COLO668 (cell line): Measurements from ENCODE around the gene HM13.
"Not testable (repeated sequence)": the region's sequence is repeated elsewhere in the genome, so short reads cannot be mapped to it uniquely, and the experiment has no call there.

Experiments
- DNase-seq: peaks from one replicate; lab custom pipeline; 2025; ENCODE audit not compliant: unreplicated experiment; lab: John Stamatoyannopoulos, UW

The HM13 gene, protein sequence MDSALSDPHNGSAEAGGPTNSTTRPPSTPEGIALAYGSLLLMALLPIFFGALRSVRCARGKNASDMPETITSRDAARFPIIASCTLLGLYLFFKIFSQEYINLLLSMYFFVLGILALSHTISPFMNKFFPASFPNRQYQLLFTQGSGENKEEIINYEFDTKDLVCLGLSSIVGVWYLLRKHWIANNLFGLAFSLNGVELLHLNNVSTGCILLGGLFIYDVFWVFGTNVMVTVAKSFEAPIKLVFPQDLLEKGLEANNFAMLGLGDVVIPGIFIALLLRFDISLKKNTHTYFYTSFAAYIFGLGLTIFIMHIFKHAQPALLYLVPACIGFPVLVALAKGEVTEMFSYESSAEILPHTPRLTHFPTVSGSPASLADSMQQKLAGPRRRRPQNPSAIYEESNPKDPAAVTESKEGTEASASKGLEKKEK

DNA sequence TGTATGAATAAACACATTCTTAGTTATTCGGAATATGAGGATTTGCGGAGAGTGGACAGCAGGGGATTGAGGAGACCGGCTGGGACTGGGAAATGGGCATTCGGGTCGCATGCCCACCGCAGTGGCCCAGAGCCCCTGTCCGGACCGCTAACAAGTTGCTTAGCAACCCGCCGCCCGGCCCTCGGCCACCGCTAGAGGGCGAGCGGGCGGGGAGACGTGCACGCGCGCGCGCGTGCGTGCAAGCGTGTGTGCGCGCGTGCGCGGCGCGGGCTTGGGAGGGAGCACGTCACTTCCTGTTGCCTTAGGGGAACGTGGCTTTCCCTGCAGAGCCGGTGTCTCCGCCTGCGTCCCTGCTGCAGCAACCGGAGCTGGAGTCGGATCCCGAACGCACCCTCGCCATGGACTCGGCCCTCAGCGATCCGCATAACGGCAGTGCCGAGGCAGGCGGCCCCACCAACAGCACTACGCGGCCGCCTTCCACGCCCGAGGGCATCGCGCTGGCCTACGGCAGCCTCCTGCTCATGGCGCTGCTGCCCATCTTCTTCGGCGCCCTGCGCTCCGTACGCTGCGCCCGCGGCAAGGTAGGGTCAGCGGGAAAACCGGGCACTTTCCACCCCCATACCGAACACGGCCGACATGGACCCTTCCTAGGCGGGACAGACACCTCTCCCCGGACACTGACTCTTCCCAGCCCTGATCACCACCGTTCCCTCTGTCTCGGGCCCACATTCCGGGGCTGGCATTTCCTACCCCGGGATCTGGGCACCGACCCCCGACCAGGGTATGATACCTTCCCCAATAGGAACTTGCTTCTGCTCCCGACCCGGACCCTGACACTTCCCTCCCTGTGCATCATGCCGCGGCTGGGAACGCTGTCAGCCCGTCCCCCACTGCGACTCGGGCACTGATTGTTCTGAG, at the start of gene HM13:
Gene HM13, plus strand, starts transcription at position 289 of the 918 bp plus-strand sequence. Its CDS starts 110 bp downstream, at position 399.
- peak; percentile 98 for DNase-seq

DNA sequence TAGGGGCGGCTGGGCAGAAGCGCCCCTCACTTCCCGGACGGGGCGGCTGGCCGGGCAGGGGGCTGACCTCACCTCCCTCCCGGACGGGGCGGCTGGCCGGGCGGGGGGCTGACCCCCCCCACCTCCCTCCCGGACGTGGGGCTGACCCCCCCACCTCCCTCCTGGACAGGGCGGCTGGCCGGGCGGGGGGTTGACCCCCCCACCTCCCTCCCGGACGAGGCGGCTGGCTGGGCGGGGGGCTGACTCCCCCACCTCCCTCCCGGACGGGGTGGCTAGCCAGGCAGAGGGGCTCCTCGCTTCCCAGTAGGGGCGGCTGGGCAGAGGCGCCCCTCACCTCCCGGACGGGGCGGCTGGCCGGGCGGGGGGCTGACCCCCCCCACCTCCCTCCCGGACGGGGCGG, 43.3 kb upstream of the HM13 start:
- not testable (repeated sequence) for DNase-seq

DNA sequence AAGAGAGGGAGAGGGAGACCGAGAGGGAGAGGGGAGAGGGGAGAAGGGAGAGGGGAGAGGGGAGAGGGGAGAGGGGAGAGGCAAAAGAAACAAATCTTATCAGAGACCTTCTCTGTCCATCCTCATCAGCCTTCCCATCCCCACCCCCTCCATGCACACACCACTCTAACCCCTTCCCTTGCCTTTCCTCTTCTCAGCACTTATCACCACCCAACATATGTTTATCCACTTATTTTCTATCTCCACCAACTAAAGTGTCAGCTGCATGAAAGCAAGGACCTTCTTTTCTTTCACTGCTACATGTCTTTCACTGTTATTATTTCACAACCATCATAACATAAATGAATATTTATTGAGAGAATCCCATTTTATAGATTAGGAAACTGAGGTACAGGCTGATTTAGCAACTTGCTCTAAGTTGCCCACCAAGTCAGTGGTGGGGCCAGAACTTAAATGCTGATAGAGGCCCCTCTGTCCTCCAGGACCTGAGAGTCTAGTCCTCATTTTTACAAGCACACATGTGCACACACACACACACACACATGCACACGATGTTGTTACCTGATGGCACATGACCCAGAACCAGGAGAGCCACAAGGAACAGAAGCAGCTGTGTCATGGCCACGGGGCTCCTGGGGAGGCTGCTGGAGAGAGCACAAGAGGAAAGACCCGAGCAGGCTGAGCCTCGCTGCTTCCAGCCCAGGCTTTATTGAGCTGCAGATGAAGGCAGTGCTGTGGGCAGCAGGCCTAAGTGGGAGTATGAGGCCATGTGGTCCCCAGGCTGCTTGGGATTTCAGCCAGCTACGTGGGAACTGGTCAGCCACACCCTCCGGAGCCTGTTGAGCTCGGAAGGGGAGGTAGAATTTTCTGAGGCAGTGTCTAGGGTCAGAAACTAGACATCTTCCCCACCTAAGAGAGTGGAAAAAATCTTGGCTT, 41.6 kb upstream of the HM13 start:
- no peak for DNase-seq

DNA sequence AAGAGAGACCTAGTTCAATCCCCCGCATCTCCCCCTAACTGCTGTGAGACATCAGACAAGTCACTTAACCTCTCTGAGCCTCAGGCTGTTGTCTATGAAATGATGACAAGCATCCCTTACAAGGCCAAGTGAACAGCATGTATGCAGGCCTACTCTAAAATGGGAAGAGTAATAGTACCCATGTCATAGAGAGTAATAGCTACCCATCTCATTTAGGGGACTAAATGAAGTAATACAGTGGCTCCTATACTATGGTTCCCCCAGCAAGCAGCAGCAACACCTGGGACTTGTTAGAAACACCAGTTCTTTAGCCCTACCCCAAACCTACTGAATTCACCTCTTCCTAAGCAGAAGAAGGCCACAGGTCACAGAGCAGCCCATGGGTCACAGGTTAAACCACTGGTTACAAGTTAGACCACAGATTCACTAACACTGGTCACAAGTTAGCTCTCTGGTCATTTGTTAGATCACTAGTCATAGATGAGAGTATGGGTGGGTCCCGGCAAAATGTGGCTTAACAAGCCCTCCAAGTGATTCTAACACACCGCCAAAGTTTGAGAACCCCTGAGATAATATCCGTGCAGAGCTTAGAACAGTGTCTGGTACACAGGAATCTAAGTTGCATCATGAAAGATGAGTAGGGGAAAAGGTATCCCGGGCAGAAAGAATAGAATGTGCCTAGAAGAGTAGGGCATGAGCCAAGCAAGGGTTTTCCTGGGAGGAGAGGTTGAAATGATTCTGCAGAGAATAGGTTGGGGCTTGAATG, 40.7 kb upstream of the HM13 start:
- DNase-seq: no peak

DNA sequence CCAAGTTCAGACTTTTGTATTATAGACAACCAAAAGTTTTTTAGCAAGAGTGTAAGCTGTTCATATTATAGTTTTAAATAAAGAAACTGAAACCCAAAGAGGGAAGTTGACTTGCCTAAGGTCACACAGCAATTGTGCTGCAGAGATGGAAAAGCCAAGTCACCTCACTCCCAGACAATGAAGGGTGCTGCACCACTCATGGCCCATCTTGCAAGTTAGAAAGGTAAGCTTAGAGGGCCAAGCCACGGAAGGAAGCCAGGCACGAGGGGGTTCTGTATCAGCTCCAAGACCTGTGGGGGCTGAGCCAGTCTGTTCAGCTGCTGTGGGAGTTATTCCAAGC, 40.2 kb upstream of the HM13 start:
- DNase-seq: no peak

DNA sequence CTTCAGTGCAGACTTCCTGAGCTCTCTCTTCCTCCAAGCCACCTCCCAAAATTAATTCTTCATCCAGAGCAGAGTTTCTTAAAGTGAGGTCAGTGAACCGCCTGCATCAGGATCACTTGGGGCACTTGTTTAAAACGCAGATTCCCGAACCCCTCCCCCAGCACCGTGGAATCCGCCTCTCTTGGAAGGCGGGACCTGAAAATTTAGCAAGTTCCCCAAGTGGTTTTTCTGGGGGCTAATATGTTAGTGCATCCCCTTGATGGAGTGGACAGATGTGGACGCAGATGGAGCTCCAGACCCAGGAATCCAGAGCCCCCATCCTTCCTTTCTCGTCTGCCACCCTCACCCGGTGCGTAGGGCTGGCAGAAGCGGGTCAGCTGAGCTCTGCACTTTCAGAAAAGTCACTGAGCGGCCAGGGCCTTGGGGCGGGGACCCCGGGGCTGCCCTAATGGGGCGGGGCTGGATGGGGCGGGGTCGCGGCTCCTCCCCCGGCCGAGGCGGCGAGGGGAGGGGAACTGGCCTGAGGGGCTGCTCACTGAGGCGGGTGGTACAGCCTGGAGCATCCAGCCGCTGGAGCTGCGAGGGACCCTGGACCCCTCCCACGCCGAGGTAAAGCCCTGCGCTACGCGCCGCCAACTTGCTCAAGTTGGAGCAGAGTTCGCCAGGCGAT, 39.3 kb upstream of the HM13 start, which contains the start of the genes DEFB124 and REM1:
Gene DEFB124, minus strand, starts transcription at position 370 of the 670 bp plus-strand sequence. CDS start 2,114 bp downstream, outside the sequence.
Gene REM1, plus strand, starts transcription at position 531 of the 670 bp plus-strand sequence. CDS start 1,158 bp downstream, outside the sequence.
- DNase-seq: no peak

DNA sequence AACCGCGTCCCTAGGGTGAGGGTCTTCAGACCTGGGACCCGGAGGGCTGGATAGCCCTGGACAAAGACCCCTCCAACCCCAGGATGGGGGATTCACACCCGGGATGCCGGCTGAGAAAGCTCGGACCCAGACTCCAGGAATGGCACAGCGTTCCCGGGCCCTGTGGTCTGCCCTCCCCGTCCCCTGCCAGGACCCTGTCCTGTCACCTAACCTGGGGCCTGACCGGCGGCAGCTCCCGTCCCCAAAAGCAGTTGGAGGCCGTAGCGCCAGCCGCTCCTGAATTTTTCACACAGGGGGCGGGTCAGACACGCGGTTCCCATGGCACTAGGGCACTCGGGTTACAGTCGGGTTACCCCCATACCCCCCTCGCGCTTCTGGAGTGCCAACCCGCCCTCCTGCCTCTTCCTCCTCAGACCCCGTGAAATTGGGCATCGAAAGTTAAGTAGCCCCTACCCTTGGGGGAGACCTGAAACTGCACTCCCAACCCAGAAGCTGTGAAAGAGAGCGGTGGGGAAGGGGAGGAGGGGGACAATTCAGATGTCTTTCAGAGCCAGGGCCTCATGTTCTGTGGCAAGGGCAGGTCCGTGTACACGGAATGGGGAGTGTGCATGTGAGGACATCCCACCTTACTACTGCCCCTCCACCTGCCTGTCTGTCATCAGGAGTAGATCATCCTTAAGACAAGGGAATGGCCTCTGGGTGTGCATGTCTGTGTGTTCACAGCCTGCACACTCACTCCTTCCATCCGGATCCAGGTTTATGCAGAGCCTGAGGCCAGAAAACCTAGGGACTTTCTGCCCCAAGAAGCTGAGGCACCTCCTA, 38.6 kb upstream of the HM13 start:
- DNase-seq: no peak

DNA sequence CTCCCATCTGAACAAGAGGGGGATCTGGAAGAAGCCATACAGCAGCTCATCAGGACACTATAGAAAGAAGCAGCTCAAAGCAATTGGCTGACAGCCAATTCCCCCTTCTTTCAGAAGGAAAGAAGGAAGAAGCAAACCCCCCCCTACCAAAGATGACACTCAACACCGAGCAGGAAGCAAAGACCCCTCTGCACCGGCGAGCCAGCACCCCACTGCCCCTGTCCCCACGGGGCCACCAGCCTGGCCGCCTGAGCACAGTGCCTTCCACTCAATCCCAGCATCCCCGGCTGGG, 38.0 kb upstream of the HM13 start:
- DNase-seq: no peak

DNA sequence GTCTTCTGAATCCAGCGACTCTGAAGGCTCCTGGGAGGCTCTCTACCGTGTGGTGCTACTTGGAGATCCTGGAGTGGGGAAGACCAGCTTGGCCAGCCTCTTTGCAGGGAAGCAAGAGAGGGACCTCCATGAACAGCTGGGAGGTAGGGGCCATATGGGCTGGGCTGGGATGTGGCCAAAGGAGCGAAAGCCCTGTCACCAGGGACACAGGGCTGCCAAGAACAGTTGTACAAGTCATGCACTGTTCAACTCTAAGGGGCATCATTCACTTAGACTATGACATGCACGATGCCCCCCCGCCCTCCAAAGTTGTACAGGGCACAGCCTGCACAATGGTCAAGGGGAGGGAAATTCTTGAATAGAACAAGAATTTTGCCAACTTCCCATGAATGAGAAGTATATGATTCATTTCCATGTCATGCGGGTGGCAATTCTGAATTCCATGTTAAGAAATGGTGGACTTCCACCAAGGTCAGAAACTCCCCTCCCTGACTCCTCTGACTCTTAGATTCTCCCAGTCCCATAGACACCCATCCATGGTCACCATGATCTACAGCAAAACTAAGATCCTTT, 37.5 kb upstream of the HM13 start:
- no peak for DNase-seq

DNA sequence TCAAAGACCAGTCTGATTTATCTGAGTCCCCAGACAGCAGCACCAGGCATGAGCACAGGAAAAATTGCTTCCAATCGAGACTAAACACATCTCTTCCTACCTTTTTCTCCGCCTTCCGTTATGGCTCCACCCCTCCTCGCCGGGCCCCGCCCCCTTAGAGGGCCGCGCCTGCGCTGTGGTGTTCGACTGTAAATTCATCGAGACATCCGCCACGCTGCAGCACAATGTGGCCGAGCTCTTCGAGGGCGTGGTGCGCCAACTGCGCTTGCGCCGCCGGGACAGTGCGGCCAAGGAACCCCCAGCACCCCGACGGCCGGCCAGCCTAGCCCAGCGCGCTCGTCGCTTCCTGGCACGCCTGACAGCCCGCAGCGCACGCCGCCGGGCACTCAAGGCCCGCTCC, 30.2 kb upstream of the HM13 start:
- no peak for DNase-seq

DNA sequence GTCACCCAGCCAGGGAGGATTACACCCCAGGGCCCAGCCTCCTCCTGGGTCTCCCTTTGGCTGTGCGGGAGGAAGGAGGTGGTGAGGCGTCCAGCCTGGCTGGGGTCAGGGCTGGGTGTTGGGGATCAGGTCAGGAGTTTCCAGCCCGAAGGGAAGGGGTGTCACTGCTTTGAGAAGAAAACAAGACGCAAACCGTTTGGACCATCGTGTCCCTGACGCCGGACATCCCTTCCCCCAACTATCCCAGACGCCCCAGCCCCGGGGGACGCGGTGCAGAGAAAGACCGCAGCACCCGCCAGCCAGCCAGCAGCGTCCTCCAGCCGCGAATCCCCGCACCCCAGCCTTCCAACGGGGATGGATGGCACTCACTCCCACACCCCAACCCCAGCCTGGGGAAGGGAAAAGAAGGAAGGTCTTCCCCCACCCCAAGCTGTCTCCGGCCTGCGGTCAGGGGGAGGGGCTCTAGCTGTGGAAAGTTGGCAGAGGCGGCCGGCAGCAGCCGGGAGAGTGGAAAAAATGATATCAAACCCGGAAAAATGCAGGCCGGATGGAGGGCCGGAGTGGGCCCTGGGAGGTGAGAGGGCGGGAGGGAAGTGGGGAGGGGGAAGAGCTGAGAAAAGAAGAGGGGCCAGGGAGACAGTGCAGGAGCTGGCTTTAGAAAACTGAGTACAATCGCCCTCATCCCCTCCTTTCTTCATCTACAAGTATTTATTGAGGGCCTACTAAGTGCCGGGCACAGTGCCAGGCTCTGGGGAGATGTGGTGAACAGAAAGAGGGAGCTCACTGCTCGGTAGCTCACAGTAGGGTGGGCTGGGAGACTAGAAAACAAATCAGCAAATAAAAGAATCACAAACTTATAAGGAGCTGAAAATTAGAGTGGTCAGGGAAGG, 28.5 kb upstream of the HM13 start:
- no peak for DNase-seq

DNA sequence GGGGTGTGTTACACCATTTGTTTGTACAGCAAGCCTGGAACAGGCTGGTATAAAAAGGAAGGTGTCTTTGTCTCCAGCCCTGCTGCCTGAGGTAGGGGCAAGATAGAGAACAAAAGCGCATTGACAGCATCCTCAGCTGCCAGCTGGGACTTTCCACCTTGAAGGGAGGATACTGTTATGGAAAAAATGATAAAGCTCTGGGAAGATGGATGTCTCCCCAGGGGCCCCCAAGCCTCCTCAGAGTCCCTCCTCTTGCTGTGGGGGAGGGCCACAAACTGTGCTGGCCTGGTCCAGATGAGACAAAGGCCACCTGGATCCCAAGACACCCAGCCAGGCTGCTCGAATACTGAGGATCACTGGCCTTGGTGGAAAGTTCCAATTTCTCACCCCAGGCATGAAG, 26.1 kb upstream of the HM13 start:
- DNase-seq: no peak

DNA sequence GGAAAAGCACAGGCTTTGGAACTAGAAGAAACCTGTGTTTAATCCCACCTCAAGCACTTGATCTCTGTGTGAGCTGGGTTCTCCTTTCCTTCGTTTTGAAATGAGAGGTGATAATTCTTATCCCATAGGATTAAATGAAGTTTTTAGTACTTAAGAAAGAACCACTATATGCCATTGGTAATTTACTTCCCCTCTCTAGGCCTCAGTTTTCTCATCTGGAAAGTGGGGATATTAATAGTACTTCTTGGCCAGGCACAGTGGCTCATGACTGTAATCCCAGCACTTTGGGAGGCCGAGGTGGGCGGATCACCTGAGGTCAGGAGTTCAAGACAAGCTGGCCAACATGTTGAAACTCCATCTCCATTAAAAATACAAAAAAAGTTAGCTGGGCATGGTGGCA, 25.1 kb upstream of the HM13 start:
- DNase-seq: no peak

DNA sequence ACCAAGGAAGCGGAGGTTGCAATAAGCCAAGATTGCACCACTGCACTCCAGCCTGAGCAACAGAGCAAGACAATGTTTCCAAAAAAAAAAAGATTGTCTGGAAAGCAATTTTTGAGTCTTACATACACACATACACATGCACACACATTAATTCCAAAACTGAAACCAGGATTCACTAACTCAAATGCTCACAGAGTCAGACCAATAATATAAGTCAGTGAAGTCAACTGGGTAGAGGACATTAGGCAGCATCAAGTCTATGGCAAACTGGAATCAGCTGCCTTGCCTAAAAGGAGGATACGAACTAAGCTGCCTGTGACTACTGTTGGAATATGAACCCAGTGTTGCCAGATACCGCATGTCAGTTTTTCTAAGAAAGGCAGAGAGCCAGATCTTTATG, 23.5 kb upstream of the HM13 start:
- DNase-seq: no peak

DNA sequence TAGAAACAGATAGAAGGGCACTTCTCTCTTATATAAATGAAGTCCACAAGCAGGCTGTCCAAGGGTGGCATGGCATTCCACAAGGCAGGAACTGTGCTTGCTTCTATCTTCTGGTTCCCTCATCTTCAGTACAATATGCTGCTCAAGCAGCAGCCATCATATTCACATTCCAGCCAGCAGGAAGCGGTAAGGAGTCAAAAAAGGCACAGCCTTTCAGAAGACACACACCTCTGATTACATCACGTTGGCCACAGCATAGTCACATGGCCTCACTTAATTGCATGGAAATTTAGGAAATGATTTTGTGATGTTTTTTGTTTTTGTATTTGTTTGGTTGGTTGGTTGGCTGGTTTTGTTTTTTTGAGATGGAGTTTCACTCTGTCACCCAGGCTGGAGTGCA, 20.1 kb upstream of the HM13 start:
- DNase-seq: peak; percentile 27

DNA sequence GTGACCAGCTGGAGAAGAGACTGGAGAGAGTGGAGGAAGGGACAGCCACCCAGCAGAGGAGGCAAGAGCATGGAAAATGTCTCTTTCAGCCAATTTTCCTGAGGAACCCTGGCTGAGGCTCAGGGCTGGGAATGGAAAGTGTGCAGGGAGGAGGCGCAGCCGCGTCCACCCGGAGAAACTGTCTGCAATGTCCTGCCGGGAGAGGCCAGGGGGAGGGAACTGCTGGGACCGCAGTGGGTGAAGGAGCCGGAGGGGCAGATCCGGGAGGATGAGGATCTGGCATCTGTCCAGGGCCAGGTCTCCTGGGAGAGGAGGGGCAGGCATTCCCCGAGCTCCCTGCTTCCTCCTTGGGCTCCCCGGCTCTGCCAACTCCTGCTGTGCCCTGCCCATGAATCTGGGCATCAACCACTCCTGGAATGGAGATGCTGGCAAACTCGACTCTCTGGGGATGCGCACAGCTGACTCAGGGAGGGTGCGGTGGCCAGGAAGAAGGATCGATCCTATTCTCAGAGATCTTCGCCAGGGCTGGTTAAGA, 17.4 kb upstream of the HM13 start:
- DNase-seq: no peak

DNA sequence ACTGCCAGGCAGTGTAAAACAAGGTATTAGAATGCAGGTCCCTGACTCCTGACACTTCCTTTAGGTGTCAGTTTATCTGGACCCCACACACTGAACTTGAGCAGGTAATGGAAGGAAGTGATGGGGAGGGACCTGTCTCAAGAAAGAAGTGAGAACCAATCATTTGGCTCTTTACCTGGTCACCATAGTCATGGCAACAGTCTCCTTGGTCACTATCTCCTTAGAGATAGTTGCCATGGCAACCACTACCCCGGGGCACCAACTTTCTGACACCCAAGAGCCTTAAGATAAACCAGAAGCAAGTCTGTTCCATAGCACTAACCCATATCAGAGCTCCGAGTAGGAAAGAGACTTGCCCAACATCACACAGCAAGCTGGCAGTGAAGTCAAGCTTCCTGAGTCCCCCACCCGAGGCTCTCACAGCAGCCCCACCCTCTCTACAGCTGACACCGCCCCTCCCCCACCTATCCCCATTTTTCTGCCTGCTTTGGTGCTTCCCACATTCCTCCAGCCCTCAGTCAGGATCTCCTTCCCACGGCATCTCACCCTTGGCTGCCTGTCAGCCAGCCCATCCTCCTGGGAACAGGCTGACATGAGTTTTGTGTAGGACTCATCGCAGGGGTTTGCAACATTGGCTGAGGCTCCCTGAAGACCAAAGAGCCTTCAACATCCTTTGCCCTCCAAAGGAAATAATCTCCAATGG, 16.3 kb upstream of the HM13 start:
- no peak for DNase-seq
